ENCODE data around the gene TBCD.

TBCD gene

DNA sequence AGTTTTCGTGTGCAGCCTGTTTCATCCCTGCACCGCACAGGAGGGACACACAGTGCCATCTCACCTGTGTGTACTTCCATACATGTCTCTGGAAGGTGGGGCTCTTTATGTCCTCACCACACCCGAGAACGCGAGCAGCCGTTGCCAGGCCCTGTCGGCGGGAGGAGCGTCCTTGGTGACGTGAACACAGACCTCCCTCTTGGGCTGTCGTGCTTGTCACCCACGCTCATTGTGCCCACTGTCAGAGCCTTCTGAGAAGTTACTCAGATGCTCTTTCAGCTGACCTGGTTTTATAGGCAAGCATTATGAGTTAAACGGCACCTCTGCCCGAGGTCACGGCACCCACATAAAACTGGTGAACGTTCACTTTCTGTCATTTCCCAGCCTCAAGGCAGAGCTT, 47.7 kb downstream of the TBCD start:
- H3K27ac ChIP-seq: no peak overlapping the region
- TF ChIP-seq, protein P1, sequence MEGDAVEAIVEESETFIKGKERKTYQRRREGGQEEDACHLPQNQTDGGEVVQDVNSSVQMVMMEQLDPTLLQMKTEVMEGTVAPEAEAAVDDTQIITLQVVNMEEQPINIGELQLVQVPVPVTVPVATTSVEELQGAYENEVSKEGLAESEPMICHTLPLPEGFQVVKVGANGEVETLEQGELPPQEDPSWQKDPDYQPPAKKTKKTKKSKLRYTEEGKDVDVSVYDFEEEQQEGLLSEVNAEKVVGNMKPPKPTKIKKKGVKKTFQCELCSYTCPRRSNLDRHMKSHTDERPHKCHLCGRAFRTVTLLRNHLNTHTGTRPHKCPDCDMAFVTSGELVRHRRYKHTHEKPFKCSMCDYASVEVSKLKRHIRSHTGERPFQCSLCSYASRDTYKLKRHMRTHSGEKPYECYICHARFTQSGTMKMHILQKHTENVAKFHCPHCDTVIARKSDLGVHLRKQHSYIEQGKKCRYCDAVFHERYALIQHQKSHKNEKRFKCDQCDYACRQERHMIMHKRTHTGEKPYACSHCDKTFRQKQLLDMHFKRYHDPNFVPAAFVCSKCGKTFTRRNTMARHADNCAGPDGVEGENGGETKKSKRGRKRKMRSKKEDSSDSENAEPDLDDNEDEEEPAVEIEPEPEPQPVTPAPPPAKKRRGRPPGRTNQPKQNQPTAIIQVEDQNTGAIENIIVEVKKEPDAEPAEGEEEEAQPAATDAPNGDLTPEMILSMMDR (conservative IDR thresholded peaks at IDR 0.05): no peak
- TF ChIP-seq ZFX (IDR thresholded peaks at IDR 0.05): no peak

DNA sequence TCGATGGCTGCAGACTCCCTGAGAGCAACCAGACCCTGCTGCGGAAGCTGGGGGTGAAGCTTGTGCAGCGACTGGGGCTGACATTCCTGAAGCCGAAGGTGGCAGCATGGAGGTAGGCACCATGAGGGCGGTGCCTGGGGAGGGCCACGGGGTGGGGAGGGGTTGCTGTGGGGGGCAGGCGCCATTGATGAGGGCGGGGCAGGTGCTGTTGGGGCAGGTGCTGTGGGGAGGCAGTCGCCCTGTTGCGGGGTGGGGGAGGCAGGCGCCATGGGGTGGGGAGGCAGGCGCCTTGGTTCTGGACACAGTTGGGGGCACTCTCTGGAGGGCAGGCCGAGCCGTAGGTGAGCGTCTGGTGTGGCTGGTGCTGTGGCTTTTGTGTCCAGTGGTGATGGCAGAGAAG, 49.0 kb downstream of the TBCD start:
- H3K27ac ChIP-seq: no peak overlapping the region
- no peak for TF ChIP-seq ZFX (IDR thresholded peaks at IDR 0.05)
- TF ChIP-seq, protein P1 (conservative IDR thresholded peaks at IDR 0.05): no peak

DNA sequence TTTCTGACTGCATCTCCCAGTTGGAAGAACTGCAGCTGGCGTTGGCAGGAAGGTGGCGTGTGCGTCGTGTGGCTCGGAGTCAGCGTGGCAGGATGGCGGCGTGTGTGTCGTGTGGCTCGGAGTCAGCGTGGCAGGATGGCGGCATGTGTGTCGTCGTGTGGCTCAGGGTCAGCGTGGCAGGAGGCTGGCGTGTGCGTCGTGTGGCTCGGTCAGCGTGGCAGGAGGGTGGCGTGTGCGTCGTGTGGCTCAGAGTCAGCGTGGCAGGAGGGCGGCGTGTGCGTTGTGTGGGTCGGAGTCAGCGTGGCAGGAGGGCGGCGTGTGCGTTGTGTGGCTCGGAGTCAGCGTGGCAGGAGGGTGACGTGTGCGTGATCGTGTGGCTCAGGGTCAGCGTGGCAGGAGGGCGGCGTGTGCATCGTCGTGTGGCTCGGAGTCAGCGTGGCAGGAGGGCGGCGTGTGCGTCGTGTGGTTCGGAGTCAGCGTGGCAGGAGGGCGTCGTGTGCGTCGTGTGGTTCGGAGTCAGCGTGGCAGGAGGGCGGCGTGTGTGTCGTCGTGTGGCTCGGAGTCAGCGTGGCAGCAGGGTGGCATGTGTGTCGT, 49.6 kb downstream of the TBCD start:
- no peak overlapping the region for H3K27ac ChIP-seq
- TF ChIP-seq, protein P1 (conservative IDR thresholded peaks at IDR 0.05): no peak
- no peak for TF ChIP-seq ZFX (IDR thresholded peaks at IDR 0.05)

DNA sequence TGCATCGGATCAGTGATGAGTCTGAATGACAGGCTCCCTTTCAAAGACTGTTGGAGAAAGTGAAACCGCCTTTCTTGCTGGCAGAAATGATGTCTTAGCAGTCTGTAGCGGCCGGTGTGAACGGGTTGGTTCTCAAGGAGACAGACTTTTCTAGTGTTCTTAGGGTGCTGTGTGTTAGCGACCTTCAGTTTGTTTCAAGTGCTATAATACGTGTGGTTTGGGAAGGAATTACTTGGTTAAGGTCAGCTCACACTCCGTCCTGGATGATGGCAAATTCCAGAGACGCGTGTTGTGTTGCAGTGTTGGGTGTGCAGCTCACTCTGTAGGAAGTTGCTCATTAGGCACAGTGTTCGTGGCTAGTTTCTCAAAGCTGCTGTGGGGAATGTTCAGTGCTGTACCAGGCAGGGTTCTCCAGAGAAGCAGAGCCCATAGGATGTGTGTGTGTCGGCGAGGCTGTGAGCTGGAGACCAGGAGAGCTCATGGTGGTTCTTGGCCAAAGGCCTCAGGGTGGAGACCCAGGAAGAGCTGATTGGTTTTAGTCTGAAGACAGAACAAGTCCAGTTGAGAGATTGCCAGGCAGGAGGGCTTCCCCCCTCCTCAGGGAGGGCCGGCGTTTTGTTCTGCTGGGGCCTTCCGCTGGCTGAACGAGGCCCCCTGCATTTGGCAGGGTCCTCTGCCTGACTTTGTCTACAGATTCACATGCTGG, 50.4 kb downstream of the TBCD start:
- TF ChIP-seq, protein P1 (conservative IDR thresholded peaks at IDR 0.05): no peak
- no peak for TF ChIP-seq ZFX (IDR thresholded peaks at IDR 0.05)
- H3K27ac ChIP-seq: no peak overlapping the region

DNA sequence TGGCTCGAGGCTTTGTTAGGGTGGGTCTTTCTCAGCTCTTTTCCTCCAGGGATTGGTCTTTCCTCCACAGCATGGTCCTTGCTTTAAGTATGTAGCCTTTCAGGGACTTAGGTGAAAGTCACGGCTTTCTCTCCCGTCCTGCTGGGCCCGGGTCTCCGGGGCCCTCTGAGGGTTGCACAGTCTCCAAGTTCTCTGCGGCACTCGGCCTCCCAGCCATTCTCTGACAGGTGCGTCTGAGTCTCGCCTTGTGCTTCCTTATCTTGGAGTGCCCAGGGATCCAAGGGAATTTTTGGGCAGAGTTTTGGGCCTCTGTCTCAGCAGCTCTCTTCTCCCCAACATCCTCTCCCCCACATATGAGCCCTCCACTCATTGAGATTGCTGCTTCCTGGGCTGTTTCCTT, 51.3 kb downstream of the TBCD start:
- H3K27ac ChIP-seq: no peak overlapping the region
- TF ChIP-seq, protein P1 (conservative IDR thresholded peaks at IDR 0.05): no peak
- TF ChIP-seq ZFX (IDR thresholded peaks at IDR 0.05): no peak

DNA sequence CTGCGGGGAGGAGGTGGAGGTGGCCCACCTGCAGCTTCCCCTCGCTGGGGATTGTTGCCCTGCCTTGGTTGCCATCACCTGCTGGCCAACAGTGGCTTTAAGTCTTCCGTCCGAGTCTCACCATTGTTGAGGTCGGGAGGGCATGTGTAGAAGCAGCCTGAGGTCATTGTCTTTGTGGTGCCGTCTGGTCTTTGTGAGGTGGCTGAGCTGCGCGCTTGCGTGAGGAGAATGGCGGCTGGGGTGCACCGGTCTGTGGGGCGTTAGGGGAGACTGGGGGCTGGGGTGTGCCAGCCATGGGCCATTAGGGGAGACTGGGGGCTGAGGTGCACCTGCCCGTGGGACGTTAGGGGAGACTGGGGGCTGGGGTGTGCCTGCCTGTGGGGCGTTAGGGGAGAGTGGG, 51.7 kb downstream of the TBCD start:
- H3K27ac ChIP-seq: no peak overlapping the region
- no peak for TF ChIP-seq ZFX (IDR thresholded peaks at IDR 0.05)
- TF ChIP-seq, protein P1 (conservative IDR thresholded peaks at IDR 0.05): no peak

DNA sequence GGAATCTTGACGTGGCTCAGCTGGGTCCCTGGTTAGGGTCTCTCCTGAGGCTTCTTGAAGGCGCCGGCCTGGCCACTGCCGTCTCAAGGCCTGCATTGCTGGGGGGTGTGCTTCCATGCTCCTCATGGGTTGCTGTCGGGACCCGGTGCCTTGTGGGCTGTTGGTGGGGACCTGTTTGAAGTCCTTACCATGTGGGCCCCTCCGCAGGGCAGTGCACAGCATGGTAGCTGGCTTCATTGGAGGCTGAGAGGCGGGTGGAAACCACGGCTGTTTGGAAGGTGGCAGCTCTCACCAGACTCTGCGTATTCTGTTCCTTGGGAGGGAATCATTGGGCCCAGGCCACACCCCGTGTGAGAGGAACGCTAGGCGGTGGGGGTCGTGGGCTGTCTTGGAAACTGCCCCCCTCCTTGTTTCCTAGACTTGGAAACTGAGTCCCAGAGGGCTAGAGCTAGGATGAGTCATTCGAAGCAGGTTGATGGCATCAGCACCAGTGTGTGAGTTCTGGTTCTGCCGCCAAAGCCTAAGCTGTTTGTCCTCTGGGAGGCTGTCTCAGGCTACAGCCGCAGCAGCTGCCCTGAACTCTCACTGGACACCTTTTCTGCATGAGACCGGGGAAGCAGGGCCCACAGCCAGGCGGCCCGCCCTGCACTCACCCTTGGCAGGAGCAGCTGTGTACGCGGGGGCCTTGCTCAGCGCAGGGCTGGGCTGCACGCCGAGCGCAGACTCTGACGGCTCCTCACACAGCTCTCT, 52.8 kb downstream of the TBCD start:
- no peak for TF ChIP-seq ZFX (IDR thresholded peaks at IDR 0.05)
- TF ChIP-seq, protein P1 (conservative IDR thresholded peaks at IDR 0.05): no peak
- no peak overlapping the region for H3K27ac ChIP-seq

Measured in C4-2B (cell line).